Epithelial cell of esophagus (primary cell): ENCODE measurements around the gene FABP2.

Experiments
- DNase-seq: peaks from one replicate; pipeline ENCODE4 v3.0.0; 2010; ENCODE audit warnings: low read depth
- H3K4me3 ChIP-seq: 2 replicates; pipeline ENCODE4 v1.5.1; 2011; ENCODE audit warnings: mild to moderate bottlenecking, low read length, control low read depth
- CTCF ChIP-seq: IDR thresholded peaks from 2 replicates; pipeline ENCODE4 v1.5.1; 2011; ENCODE audit warnings: low read depth, mild to moderate bottlenecking, low read length, control low read depth, inconsistent platforms; ENCODE audit not compliant: insufficient read depth; ENCODE audit errors: missing control alignments

The FABP2 gene

GRCh38 chr4:119313237-119313636, 8.7 kb downstream of the FABP2 start:
- no peak overlapping the region for H3K4me3 ChIP-seq
- no peak for DNase-seq
- no peak for TF ChIP-seq CTCF

GRCh38 chr4:119310826-119311225, 11.1 kb downstream of the FABP2 start:
- no peak for DNase-seq
- no peak for TF ChIP-seq CTCF

GRCh38 chr4:119307606-119308005, 14.3 kb downstream of the FABP2 start:
- no peak for TF ChIP-seq CTCF
- no peak for DNase-seq
- no peak overlapping the region for H3K4me3 ChIP-seq

More at GRCh38 chr4:119310826-119311225, 11.1 kb downstream of the FABP2 start:
- H3K4me3 ChIP-seq: no peak overlapping the region

DNA sequence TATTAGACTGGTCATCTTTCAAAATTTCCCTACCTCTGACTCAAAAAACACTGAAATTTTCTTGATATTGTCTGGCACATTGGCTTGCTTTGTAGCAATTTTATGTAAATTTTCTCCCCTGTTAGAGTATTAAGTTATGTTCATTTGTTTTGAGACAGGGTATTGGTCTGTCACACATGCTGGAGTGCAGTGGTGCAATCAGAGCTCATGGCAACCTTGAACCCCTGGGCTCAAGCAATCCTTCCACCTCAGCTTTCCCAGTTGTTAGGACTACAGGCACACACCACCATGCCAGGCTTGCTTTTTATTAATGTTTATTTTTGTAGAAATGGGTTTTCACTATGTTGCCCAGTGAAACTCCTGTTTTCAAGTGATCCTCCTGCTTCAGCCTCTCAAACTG, 17.5 kb downstream of the FABP2 start:
- TF ChIP-seq CTCF: no peak
- DNase-seq: no peak
- H3K4me3 ChIP-seq: no peak overlapping the region

DNA sequence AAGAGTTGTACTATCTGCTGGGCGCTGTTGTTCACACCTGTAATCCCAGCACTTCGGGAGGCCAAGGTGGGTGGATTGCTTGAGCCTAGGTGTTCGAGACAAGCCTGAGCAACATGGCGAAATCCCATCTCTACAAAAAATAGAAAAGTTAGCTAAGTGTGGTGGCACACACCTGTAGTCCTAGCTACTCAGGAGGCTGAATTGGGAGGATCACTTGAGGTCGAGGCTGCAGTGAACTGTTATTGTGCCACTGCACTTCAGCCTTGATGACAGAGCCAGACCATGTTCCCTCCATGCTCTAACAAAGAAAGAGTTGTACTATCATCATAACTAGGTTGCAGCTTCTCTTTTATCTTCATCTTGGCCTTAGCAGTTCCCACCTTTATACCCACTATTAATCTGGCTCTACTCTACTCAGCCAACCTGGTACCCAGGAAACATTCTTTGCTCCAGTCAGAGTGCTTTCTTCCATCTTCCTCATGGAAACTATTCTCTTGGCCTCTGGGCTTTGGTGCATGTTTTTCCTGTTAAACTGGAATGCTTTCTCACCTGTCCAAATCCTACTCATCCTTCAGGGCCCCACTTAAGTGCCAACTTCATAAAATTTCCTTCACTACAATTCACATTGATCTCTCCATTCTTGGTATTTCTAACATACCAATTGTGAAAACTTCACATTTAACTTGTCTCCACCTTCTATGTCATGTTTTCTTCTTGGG, 18.2 kb downstream of the FABP2 start:
- no peak overlapping the region for H3K4me3 ChIP-seq
- no peak for TF ChIP-seq CTCF
- DNase-seq: peak; percentile 68

DNA sequence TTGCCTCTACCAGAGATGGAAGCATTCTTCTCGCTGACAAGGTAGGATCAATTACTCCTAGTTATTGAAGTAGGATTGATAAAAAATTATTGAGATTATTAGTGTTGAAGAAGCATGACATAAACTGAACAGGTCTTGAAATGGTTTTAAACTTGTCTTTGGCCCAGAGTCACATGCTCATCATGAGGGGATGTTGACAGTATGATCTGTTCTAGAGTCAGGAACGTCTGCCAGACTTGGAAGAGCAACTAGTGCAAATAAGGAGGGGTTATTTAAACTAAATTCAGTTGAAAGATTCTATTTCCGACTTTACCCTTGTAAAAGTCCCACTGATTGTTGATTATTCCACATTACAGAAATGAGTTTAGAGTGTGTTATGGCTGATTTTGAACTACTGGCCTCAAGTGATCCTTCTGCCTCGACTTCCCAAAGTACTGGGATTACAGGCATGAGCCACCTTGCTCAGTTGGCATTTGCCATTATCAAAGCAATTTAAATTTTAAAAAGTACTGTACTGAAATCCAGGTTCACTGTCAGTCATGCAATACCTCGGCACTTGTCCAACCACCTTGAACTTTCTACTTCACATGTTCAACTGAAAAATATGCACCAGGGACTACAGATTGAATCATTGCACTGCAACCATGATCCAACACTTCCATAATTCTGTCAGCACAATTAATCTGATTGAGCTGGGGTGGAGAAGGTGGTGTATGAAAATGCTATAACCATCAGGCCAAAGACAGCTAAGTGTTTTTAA, 19.7 kb downstream of the FABP2 start:
- no peak for DNase-seq
- no peak for TF ChIP-seq CTCF

More for the DNA sequence above, 19.7 kb downstream of the FABP2 start:
- H3K4me3 ChIP-seq: no peak overlapping the region
